PFSK-1 (cell line): ENCODE data around the gene CNGB1.

ENCODE experiments used
- FOXP2 ChIP-seq: optimal IDR thresholded peaks from 2 replicates; pipeline ENCODE3; 2011; ENCODE audit warnings: borderline replicate concordance, control low read depth, inconsistent platforms; ENCODE audit not compliant: insufficient read depth; ENCODE audit errors: extremely low read length, extremely low read depth
- POLR2AphosphoS5 ChIP-seq: IDR thresholded peaks from 2 replicates; pipeline ENCODE4 v1.6.1; 2012; ENCODE audit warnings: low read depth, mild to moderate bottlenecking, control low read depth, low read length, moderate library complexity
- REST ChIP-seq, 2 experiments: IDR thresholded peaks; 2 replicates each; pipeline versions ENCODE4 v1.6.1 to v1.8.0; 2011 to 2012; ENCODE audit warnings: low read depth in 2 of 2, low read length in 2 of 2, control low read depth in 1 of 2, inconsistent platforms in 1 of 2, mild to moderate bottlenecking in 1 of 2, moderate library complexity in 1 of 2; ENCODE audit not compliant: insufficient read depth in 1 of 2
- SIN3A ChIP-seq: IDR thresholded peaks from 2 replicates; pipeline ENCODE4 v1.6.1; 2012; ENCODE audit warnings: mild to moderate bottlenecking, low read length, moderate library complexity, borderline replicate concordance; ENCODE audit not compliant: insufficient read depth
- TAF1 ChIP-seq: IDR thresholded peaks from 2 replicates; pipeline ENCODE4 v1.6.1; 2012; ENCODE audit warnings: low read length, control low read depth, borderline replicate concordance; ENCODE audit not compliant: insufficient read depth

Gene CNGB1

DNA sequence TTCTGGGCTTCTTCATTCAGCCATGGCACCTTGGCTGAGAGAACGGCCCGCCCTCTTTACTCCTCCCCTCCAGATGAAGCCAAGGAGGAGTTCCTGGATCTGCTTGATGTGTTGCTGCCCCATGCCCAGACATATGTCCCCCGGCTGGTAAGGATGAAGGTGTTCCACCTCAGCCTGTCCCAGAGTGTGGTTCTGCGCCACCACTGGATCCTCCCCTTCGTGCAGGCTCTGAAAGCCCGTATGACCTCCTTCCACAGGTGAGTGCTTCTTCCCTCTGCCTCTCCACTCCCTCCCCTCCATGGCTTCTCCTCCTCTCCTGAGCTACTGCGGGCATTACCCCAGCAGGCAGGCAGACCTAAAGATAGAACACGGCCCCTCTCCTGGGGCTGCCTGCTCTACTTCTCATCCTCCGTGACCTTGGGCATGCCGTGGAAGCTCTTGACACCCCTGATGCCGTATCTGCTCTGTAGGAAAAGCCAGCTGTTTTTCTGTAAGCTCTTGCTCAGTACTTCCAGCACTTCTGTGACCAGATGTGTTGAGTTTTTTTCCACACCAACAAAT is 39.0 kb upstream of the CNGB1 start:
- TF ChIP-seq FOXP2: no peak
- no peak for TF ChIP-seq POLR2AphosphoS5

GRCh38 chr16:58002936-58003335 is 32.0 kb upstream of the CNGB1 start:
- TF ChIP-seq REST (IDR thresholded peaks at IDR 0.05; ENCODE audit: insufficient read depth in 1 of 2, low read depth in 2 of 2, low read length in 2 of 2) (no peak), FOXP2 (no peak), SIN3A (no peak), POLR2AphosphoS5 (no peak), TAF1 (no peak)

- no peak for TF ChIP-seq TAF1
- no peak for TF ChIP-seq POLR2AphosphoS5
- no peak for TF ChIP-seq FOXP2
- no peak for TF ChIP-seq SIN3A
- TF ChIP-seq REST (IDR thresholded peaks at IDR 0.05; ENCODE audit: insufficient read depth in 1 of 2, low read depth in 2 of 2, low read length in 2 of 2): no peak
Measured at GRCh38 chr16:58002416-58002800, 31.5 kb upstream of the CNGB1 start.

- no peak for TF ChIP-seq POLR2AphosphoS5
- no peak for TF ChIP-seq SIN3A
- no peak for TF ChIP-seq FOXP2
- TF ChIP-seq REST (IDR thresholded peaks at IDR 0.05; ENCODE audit: insufficient read depth in 1 of 2, low read depth in 2 of 2, low read length in 2 of 2): no peak
- no peak for TF ChIP-seq TAF1
Measured at GRCh38 chr16:58001781-58002415, 31.0 kb upstream of the CNGB1 start.

- TF ChIP-seq TAF1: peak; percentile 72; the same call in 1 of the 2 replicates
- no peak for TF ChIP-seq REST (IDR thresholded peaks at IDR 0.05; ENCODE audit: insufficient read depth in 1 of 2, low read depth in 2 of 2, low read length in 2 of 2)
- peak; percentile 78 for TF ChIP-seq POLR2AphosphoS5
- peak; percentile 31 for TF ChIP-seq FOXP2
Measured at GRCh38 chr16:58000706-58001676, 30.1 kb upstream of the CNGB1 start, which contains the start of gene USB1. Gene USB1, plus strand, starts transcription at chr16:58001407. Its CDS starts 77 bp downstream, at chr16:58001484.
